ENCODE data around the gene MMP13.

MMP13 gene

DNA sequence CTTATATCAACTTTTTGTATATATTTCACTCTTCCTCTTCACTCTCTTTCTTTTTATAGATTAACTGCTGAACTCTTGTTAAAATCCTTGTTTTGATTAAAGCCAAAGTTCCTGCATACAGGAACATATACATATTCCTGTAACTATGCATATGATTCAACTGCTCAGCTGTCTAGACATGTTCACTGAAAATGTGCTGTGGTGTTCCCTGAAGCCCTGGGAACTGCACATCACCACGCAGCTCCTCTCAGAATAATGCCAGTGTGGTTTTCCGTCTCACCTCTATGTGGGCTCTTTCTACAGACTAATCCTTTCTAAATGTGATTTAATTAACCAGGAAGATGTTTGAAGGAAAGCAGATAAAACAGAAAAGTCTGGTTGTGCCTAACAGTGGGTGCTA lies 55.2 kb downstream of the MMP13 start:
- Histone ChIP-seq H3K4me1 (ENCODE audit: control insufficient read depth, insufficient read depth, low read length, poor library complexity, severe bottlenecking) (no peaks in the 10 kb centered on the region), H3K27ac (ENCODE audit: low read depth, low read length, severe bottlenecking) (no peak overlapping the region), H3K9me3 (ENCODE audit: control insufficient read depth, low read length) (no peaks in the 10 kb centered on the region), H3K36me3 (ENCODE audit: control insufficient read depth, insufficient read depth, low read length) (no peaks in the 10 kb centered on the region), H3K4me3 (ENCODE audit: extremely low read depth, insufficient read depth, low read length, poor library complexity, severe bottlenecking) (no peak overlapping the region)
- WGBS, 2 experiments (ENCODE audit: insufficient coverage in 2 of 2) = 100% methylated on average over 1 of the region's 2 CpGs
